Coronary artery (tissue), 2 donors: ENCODE data around the gene RGS3.

Source experiments
- DNase-seq: peaks from one replicate; pipeline ENCODE4 v3.0.0-alpha.2; 2017; ENCODE audit warnings: low spot score
- H3K27ac ChIP-seq, 2 donors: fragments of 200-600 bp; sonication (generic); one replicate each; pipeline ENCODE4 v1.5.1; 2016 to 2019
- H3K4me3 ChIP-seq: fragments of 200-600 bp; sonication (generic); 2 replicates; pipeline ENCODE4 v1.5.1; 2016; ENCODE audit warnings: mild to moderate bottlenecking, moderate library complexity
- CTCF ChIP-seq: fragments of 200-600 bp; sonication (generic); IDR thresholded peaks from one replicate; pipeline ENCODE4 v1.5.1; 2019; ENCODE audit warnings: antibody characterized with exemption

The RGS3 gene

GRCh38 chr9:113624721-113625120 is 161.2 kb downstream of the RGS3 start:
- TF ChIP-seq CTCF, result no peak
- DNase-seq, result peak; percentile 70
- Histone ChIP-seq H3K27ac (peak overlapping the region in 1 of 2 donors; percentile 5), H3K4me3 (no peak overlapping the region)

DNA sequence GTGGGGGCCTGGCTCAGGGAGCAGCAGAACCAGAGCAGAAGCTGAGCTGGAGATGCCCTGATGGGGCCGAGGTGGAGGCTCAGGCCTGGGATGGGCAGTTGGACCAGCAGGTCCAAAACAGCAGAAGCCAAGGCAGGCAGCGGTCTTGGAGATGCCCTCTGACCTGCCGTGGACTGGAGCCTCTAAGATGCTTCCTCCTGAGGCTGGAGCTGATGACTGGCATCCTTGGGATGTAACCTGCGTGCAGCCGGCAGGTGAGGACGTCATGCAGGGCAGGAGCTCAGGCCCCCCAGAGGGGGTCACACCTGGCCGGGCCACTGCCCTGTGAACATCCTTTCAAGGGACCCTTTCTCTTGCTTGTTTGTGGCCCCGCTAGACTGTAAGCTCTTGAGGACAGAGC is 162.0 kb downstream of the RGS3 start:
- DNase-seq, result peak; percentile 71
- no peak for TF ChIP-seq CTCF
- no peak overlapping the region for H3K4me3 ChIP-seq
- no peak overlapping the region for H3K27ac ChIP-seq

DNA sequence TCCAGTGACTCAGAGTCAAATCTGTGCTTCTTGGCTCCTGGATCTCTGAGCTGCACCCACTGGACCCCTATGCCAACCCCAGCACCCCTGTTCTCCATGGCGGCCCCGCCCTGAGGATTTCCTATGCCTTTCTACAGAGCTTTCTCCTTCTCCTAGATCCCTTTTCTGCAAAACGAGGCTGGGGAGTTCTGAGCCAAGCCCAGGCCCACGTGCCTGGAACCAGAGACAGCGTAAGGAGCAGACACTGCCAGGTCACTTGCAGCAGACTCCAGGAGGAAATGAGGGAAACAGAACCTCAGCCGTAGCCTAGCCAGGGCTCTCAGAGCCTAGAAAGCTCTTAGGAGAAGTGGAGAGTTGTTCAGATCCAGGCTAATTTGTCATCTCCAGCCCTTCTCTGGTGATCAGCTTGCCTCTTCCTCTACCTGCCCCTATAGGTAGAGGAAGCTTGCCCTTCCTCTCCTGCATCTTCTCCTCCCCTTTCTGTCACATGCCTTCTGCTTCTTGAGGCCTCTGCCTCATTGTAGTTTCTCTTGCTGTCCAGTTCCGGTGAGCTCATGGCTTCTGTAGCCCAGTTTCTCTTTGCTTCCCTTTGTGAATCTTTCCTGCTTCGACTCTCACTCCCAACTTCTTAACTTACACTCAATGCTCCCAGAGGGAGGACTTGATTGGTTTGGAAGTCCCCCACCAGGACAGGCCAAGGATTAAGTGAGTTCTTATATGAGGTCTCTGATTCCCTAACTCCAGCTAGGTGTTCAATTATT is 163.4 kb downstream of the RGS3 start:
- peak; percentile 75 for DNase-seq
- no peak for TF ChIP-seq CTCF
- Histone ChIP-seq H3K4me3 (no peak overlapping the region), H3K27ac (peak overlapping the region; percentile 46 to 48)

DNA sequence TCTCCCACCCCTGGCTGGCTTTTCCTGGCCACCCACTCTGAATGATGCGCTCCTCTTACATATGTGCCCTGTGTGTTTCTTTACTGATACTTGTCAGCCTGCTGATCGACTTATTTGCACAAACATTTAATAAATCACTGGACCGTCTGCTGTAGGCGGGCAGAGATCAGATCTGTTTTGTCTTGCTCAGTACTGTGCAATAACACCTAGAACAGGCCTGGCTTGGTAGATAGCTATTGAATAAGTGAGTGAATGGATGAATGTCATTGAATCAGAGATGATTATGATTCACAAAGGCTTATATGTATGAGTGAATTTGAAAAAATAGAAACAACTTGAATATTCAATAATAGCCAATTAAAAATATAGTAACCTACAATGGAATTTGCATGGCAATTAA is 165.1 kb downstream of the RGS3 start:
- TF ChIP-seq CTCF, result no peak
- Histone ChIP-seq H3K27ac (no peak overlapping the region), H3K4me3 (no peak overlapping the region)
- no peak for DNase-seq

DNA sequence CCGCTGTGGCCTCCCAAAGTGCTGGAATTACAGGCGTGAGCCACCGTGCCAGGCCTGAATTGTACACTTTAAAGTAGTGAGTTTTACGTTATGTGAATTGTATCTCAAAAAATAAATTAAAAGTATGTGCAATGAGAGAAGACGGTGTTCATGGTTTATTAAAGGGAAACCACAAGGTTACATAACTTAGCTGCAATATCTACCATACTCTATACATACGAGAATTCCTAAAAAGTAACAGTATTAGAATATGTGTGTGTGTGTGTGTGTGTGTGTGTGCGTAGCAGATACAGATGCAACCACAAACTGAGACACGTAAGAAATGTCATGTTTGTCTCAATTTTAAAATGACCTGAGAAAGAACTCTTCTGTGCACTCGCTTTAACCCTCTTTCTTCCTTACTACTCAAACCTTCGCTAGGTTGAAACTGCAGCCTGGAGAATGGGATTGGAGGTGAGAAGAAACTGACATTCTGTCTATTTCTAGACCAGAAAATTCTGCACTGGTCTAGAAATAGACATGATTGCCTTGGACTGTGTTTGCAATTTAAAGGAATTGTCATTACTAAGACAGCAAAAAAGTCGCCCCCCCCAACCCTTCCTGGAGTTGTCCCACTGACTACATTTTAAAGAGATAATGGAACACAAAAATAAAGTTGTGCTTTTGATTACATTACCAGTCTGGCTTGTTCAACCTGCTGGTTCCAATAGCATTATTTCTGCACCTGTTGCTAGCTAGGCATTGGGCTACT is 167.0 kb downstream of the RGS3 start:
- no peak for TF ChIP-seq CTCF
- Histone ChIP-seq H3K4me3 (no peak overlapping the region), H3K27ac (no peak overlapping the region)
- peak; percentile 14 for DNase-seq

DNA sequence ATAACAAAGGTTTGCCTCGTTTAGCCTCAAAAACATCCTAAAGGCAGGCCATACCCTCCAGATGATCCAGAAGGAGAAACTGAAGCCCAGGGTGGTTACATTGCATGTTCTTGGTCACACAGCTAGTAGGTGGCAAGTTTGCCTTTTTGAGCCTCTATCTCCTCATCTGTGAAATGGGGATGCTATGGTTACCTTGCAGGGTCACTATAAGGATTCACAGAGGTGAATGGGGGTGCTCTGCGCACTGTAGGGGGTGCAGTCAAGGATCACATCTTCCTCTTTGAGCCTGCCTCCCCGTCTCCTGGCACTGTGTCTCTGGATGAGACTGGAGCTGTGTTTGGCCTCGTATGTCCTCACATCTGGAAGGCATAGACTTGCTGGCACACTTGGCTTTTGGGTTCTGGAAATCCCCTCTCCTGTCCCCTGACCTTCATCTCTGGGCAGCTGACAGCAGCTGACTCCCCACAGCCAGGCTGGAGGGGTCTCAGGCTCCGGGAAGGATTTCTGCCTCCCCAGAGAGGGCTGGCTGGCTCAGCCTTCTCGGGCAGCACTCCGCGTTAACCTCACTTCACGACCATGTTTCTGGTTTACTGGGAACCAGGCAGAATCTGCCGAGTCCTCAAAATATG is 167.7 kb downstream of the RGS3 start:
- no peak for TF ChIP-seq CTCF
- DNase-seq, result peak; percentile 47
- Histone ChIP-seq H3K27ac (no peak overlapping the region), H3K4me3 (no peak overlapping the region)
